Measurements from ENCODE around the gene DPH7.
"Not testable (repeated sequence)": the region's sequence is repeated elsewhere in the genome, so short reads cannot be mapped to it uniquely, and the experiment has no call there.

DPH7 gene

GRCh38 chr9:137521405-137521985 is 57.2 kb downstream of the DPH7 start:
- DNase-seq (ENCODE audit: low read depth in 3 of 3, low spot score in 1 of 3): no peak

- no peak for DNase-seq (ENCODE audit: low read depth in 3 of 3, low spot score in 1 of 3)
These were observed 57.9 kb downstream of the DPH7 start for GRCh38 chr9:137520614-137521404.

GRCh38 chr9:137519553-137519952 is 59.2 kb downstream of the DPH7 start:
- no peak for DNase-seq (ENCODE audit: low read depth in 3 of 3, low spot score in 1 of 3)

- DNase-seq (ENCODE audit: low read depth in 3 of 3, low spot score in 1 of 3): not testable (repeated sequence)
These were observed 59.9 kb downstream of the DPH7 start for GRCh38 chr9:137518661-137519459.

GRCh38 chr9:137516144-137516917 is 62.4 kb downstream of the DPH7 start:
- DNase-seq (ENCODE audit: low read depth in 3 of 3, low spot score in 1 of 3): no peak

GRCh38 chr9:137515338-137515724 is 63.4 kb downstream of the DPH7 start:
- no peak for DNase-seq (ENCODE audit: low read depth in 3 of 3, low spot score in 1 of 3)

- DNase-seq (ENCODE audit: low read depth in 3 of 3, low spot score in 1 of 3): no peak
These were observed 63.9 kb downstream of the DPH7 start for GRCh38 chr9:137514691-137515337.

- DNase-seq (ENCODE audit: low read depth in 3 of 3, low spot score in 1 of 3): not testable (repeated sequence)
These were observed 64.7 kb downstream of the DPH7 start for GRCh38 chr9:137513801-137514570.

- not testable (repeated sequence) for DNase-seq (ENCODE audit: low read depth in 3 of 3, low spot score in 1 of 3)
These were observed 65.6 kb downstream of the DPH7 start for GRCh38 chr9:137513136-137513535.

- DNase-seq (ENCODE audit: low read depth in 3 of 3, low spot score in 1 of 3): no peak
These were observed 66.8 kb downstream of the DPH7 start for GRCh38 chr9:137511758-137512463.

GRCh38 chr9:137511126-137511525 is 67.6 kb downstream of the DPH7 start:
- DNase-seq (ENCODE audit: low read depth in 3 of 3, low spot score in 1 of 3): not testable (repeated sequence)

GRCh38 chr9:137509198-137509597 is 69.5 kb downstream of the DPH7 start:
- no peak for DNase-seq (ENCODE audit: low read depth in 3 of 3, low spot score in 1 of 3)

GRCh38 chr9:137506702-137507171 is 72.0 kb downstream of the DPH7 start:
- no peak for DNase-seq (ENCODE audit: low read depth in 3 of 3, low spot score in 1 of 3)

- DNase-seq (ENCODE audit: low read depth in 3 of 3, low spot score in 1 of 3): no peak
These were observed 72.5 kb downstream of the DPH7 start for GRCh38 chr9:137506274-137506673.

GRCh38 chr9:137505421-137506140 is 73.1 kb downstream of the DPH7 start:
- no peak for DNase-seq (ENCODE audit: low read depth in 3 of 3, low spot score in 1 of 3)

Data from stimulated activated CD4-positive, alpha-beta T cell treated with anti-CD3 and anti-CD28 coated beads, TNF-alpha, amount 100 ng/mL, for 1 hour (primary cell).